GM18505 (cell line): ENCODE data around the gene PPL.

Experiments
- ATAC-seq: cut with Tn5 transposase; IDR thresholded peaks from one replicate; pipeline ENCODE4 v1.9.1; 2021; ENCODE audit not compliant: unreplicated experiment
- POLR2A ChIP-seq: IDR thresholded peaks from 4 replicates; pipeline ENCODE4 v1.6.1; 2011; ENCODE audit warnings: borderline replicate concordance; ENCODE audit not compliant: insufficient read depth, insufficient read length; ENCODE audit errors: extremely low read depth

Gene PPL

GRCh38 chr16:4948903-4949766 lies 12.2 kb upstream of the PPL start:
- no peak for ATAC-seq

GRCh38 chr16:4947722-4948503 lies 11.0 kb upstream of the PPL start:
- no peak for TF ChIP-seq POLR2A
- ATAC-seq, result no peak

More at GRCh38 chr16:4948903-4949766, 12.2 kb upstream of the PPL start:
- TF ChIP-seq POLR2A, result no peak

GRCh38 chr16:4946917-4947316 lies 10.0 kb upstream of the PPL start:
- ATAC-seq, result no peak
- no peak for TF ChIP-seq POLR2A

- TF ChIP-seq POLR2A, result no peak
- no peak for ATAC-seq
Measured at GRCh38 chr16:4945560-4946502, 8.9 kb upstream of the PPL start.

GRCh38 chr16:4944333-4945281 lies 7.7 kb upstream of the PPL start:
- no peak for ATAC-seq
- no peak for TF ChIP-seq POLR2A

GRCh38 chr16:4942481-4942880 lies 5.5 kb upstream of the PPL start:
- ATAC-seq, result no peak
- no peak for TF ChIP-seq POLR2A

- no peak for ATAC-seq
- TF ChIP-seq POLR2A, result no peak
Measured at GRCh38 chr16:4940719-4941118, 3.8 kb upstream of the PPL start.

- no peak for ATAC-seq
- no peak for TF ChIP-seq POLR2A
Measured at GRCh38 chr16:4938683-4939030, 1.7 kb upstream of the PPL start.

GRCh38 chr16:4937782-4938682 lies 1.1 kb upstream of the PPL start:
- ATAC-seq, result no peak
- TF ChIP-seq POLR2A, result no peak

GRCh38 chr16:4936181-4936990 lies 562 bp downstream of the PPL start:
- no peak for TF ChIP-seq POLR2A
- ATAC-seq, result no peak

GRCh38 chr16:4935241-4935855 lies 1.6 kb downstream of the PPL start:
- no peak for ATAC-seq
- TF ChIP-seq POLR2A, result no peak

GRCh38 chr16:4934591-4934990 lies 2.4 kb downstream of the PPL start:
- no peak for ATAC-seq
- no peak for TF ChIP-seq POLR2A
